Large intestine (tissue), 3 donors: ENCODE results near the gene ZMYM2. TPM values are rescaled to one million over a fixed set of nuclear protein-coding genes. Genes with fewer than 3 reads are reported as not detected.

ENCODE experiments used
- DNase-seq, 2 donors: peaks; one replicate each; pipeline versions ENCODE4 v3.0.0 to v3.0.0-alpha.2; 2013
- H3K27ac ChIP-seq: one replicate; pipeline ENCODE4 v1.5.1; 2013; ENCODE audit warnings: low read length
- H3K27me3 ChIP-seq: 2 replicates; pipeline ENCODE4 v1.6.1; 2013; ENCODE audit warnings: low read length; ENCODE audit not compliant: control insufficient read depth, insufficient read depth
- H3K36me3 ChIP-seq: 2 replicates; pipeline ENCODE4 v1.6.1; 2013; ENCODE audit warnings: low read length; ENCODE audit not compliant: control insufficient read depth, insufficient read depth
- H3K4me1 ChIP-seq: one replicate; pipeline ENCODE4 v1.6.1; 2013; ENCODE audit warnings: low read length; ENCODE audit not compliant: control insufficient read depth, insufficient read depth
- H3K4me3 ChIP-seq: one replicate; pipeline ENCODE4 v1.5.1; 2013; ENCODE audit warnings: low read length
- H3K9me3 ChIP-seq: one replicate; pipeline ENCODE4 v1.6.1; 2013; ENCODE audit warnings: mild to moderate bottlenecking, low read depth, low read length, moderate library complexity; ENCODE audit not compliant: control insufficient read depth
- WGBS: methylation state at CpG from one replicate; pipeline ENCODE4 v1.1.5; 2013; ENCODE audit warnings: low lambda C conversion rate; ENCODE audit not compliant: insufficient coverage; 5-methylcytosine and 5-hydroxymethylcytosine counted together
- polyA plus RNA-seq: library from polyadenylated mRNA; unstranded; fragments of 120-200 nt; gene quantifications from one replicate; pipeline ENCODE4 v1.2.1, GENCODE V29; 2013

Gene ZMYM2
- polyA plus RNA-seq, 1 donor, result 53.4 TPM

- Histone ChIP-seq H3K36me3 (no peaks in the 10 kb centered on the region), H3K9me3 (no peaks in the 10 kb centered on the region), H3K27me3 (peaks cover 19% of the 10 kb centered on the region), H3K27ac (no peak overlapping the region), H3K4me3 (no peak overlapping the region), H3K4me1 (peaks cover 16% of the 10 kb centered on the region)
- WGBS, result no CpG with 5 or more reads among the region's 1 CpG
- no peak for DNase-seq
Measured at GRCh38 chr13:20124303-20124702, 165.8 kb downstream of the ZMYM2 start.

GRCh38 chr13:20125129-20125782, 166.7 kb downstream of the ZMYM2 start:
- 8% methylated on average over 2 of the region's 4 CpGs for WGBS
- DNase-seq, result peak; percentile 48 to 77
- no peak overlapping the region for H3K27ac ChIP-seq
- no peaks in the 10 kb centered on the region for H3K36me3 ChIP-seq
- no peaks in the 10 kb centered on the region for H3K9me3 ChIP-seq
- peaks cover 7% of the 10 kb centered on the region for H3K4me1 ChIP-seq
- H3K4me3 ChIP-seq, result no peak overlapping the region
- H3K27me3 ChIP-seq, result peaks cover 24% of the 10 kb centered on the region

- H3K36me3 ChIP-seq, result no peaks in the 10 kb centered on the region
- peaks cover 24% of the 10 kb centered on the region for H3K27me3 ChIP-seq
- no CpG with 5 or more reads among the region's 4 CpGs for WGBS
- H3K9me3 ChIP-seq, result no peaks in the 10 kb centered on the region
- H3K4me3 ChIP-seq, result no peak overlapping the region
- peaks cover 5% of the 10 kb centered on the region for H3K4me1 ChIP-seq
- no peak for DNase-seq
- H3K27ac ChIP-seq, result no peak overlapping the region
Measured at GRCh38 chr13:20125783-20126165, 167.2 kb downstream of the ZMYM2 start.

DNA sequence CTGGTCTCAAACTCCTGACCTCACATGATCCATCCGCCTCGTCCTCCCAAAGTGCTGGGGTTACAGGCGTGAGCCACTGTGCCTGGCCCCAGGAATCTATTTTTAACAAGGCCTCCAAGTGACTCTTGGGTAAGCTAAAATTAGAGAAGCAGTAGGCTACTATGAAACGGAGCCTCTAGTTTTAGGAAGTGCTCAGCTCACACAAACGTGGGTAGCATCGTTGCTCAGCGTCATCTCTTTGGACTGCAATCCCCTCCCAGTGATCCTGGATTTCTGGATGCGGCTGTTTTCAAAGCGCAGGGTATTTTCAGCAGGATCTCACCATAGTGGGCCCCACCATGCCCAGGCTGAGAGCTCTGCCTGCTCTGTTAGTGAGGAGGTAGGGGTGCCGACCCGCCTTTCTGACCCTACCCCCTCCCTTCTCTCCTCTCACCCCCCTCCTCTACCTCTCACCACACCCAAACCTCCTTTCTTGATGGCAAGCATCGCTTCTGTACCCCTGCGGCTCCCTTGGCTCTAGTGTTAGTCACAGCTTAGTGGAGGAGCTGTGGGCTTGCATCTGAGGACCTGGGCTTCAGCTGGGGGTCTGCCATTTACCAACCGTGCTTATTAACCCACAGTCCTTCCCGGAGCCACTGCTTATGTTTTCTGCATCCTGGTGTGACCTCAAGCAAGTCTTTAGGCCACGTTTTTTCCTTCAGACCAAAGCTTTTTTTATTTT, 168.2 kb downstream of the ZMYM2 start:
- no peak overlapping the region for H3K4me3 ChIP-seq
- no peak for DNase-seq
- H3K4me1 ChIP-seq, result peaks cover 5% of the 10 kb centered on the region
- 76% methylated on average over 3 of the region's 16 CpGs for WGBS
- H3K36me3 ChIP-seq, result no peaks in the 10 kb centered on the region
- no peak overlapping the region for H3K27ac ChIP-seq
- H3K9me3 ChIP-seq, result no peaks in the 10 kb centered on the region
- peaks cover 31% of the 10 kb centered on the region for H3K27me3 ChIP-seq

DNA sequence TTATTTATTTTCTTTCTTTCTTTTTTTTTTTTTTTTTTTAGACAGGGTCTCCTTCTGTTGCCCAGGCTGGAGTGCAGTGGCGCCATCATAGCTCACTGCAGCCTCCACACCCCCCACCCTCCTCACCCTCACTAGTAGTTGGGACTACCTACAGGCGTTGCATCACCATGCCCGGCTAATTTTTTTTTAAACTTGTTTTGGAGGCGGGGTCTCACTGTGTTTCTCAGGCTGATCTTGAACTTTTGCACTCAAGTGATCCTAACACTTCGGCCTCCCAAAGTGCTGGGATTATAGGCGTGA, 168.7 kb downstream of the ZMYM2 start:
- H3K36me3 ChIP-seq, result no peaks in the 10 kb centered on the region
- DNase-seq, result no peak
- WGBS, result 0% methylated on average over 1 of the region's 6 CpGs
- peaks cover 5% of the 10 kb centered on the region for H3K4me1 ChIP-seq
- H3K27me3 ChIP-seq, result peaks cover 36% of the 10 kb centered on the region
- H3K4me3 ChIP-seq, result peak overlapping the region; percentile 57
- H3K9me3 ChIP-seq, result no peaks in the 10 kb centered on the region
- peak overlapping the region; percentile 55 for H3K27ac ChIP-seq

DNA sequence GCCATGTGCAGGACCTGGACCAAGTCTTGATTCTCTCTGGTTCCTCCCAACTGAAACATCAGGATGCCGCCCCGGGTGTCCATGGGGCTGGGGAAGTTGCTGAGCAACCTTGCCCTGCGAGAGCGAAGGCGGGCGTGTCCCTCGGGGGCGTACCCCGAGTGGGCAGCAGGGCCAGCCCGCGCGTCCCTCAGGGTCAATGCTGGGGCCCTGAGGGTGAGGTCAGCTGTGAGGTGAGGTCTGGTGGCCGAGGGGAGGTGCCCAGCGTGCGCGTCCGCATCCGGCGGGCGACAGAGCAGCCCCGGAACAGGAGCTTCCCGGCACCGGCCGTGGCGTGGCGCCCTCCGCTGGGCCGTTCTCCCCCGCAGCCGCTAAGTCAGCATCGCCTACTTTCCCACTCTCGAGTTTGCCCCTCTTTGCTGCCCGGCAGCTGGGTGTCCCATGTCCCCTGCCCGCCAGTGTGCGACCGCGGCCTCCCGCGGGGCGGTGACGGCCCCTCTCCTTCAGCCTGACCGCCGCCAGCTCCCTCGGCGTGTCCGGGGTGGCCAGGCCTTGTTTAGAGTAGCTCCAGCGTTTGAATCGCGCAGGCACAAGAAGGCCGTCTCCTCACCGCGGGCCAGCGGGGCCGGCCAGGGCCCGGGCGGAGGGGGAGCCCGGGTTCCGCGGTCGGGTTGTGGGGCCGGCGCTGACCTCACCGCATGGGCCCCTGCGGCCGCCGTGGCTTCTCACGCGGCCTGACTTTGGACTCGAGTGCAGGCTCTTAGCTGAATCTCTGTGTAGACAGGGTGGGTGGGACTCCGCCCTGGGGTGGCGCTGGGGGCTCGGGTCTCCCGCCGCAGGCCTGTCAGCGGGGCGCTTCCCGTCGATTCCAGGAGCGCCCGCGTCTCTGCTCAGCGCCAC, 169.3 kb downstream of the ZMYM2 start:
- no CpG with 5 or more reads among the region's 82 CpGs for WGBS
- DNase-seq, result peak; percentile 48 to 79
- peaks cover 38% of the 10 kb centered on the region for H3K27me3 ChIP-seq

GRCh38 chr13:20128459-20128931, 170.0 kb downstream of the ZMYM2 start:
- H3K9me3 ChIP-seq, result no peaks in the 10 kb centered on the region
- H3K27ac ChIP-seq, result no peak overlapping the region
- peak overlapping the region; percentile 57 for H3K4me3 ChIP-seq
- no peaks in the 10 kb centered on the region for H3K36me3 ChIP-seq
- no CpG with 5 or more reads among the region's 28 CpGs for whole genome bisulfite sequencing
- peaks cover 5% of the 10 kb centered on the region for H3K4me1 ChIP-seq
- peaks cover 38% of the 10 kb centered on the region for H3K27me3 ChIP-seq
- peak in 1 of 2 donors; percentile 48 for DNase-seq

More for the DNA sequence above, 169.3 kb downstream of the ZMYM2 start:
- peak overlapping the region; percentile 57 for H3K4me3 ChIP-seq
- H3K36me3 ChIP-seq, result no peaks in the 10 kb centered on the region
- peak overlapping the region; percentile 55 for H3K27ac ChIP-seq
- H3K9me3 ChIP-seq, result no peaks in the 10 kb centered on the region
- peaks cover 5% of the 10 kb centered on the region for H3K4me1 ChIP-seq

DNA sequence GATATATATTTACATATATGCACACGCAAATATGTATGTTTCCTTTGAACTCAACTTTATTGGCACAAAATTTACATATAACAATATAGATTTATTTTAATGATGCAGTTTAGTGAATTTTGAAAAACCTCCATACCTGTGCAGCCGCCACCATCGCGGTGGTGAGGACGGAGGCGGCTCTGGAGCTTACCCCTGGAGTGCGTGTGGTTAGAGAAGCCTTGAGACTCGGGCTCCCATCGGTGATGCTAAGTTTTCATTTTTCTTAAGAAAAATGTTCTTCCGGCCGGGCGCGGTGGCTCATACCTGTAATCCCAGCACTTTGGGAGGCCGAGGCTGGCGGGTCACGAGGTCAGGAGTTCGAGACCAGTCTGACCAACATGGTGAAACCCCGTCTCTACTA, 170.5 kb downstream of the ZMYM2 start:
- Histone ChIP-seq H3K27me3 (peaks cover 40% of the 10 kb centered on the region), H3K4me3 (peak overlapping the region; percentile 57), H3K27ac (no peak overlapping the region), H3K9me3 (no peaks in the 10 kb centered on the region), H3K4me1 (peaks cover 5% of the 10 kb centered on the region), H3K36me3 (no peaks in the 10 kb centered on the region)
- no peak for DNase-seq
- WGBS, result no CpG with 5 or more reads among the region's 18 CpGs

DNA sequence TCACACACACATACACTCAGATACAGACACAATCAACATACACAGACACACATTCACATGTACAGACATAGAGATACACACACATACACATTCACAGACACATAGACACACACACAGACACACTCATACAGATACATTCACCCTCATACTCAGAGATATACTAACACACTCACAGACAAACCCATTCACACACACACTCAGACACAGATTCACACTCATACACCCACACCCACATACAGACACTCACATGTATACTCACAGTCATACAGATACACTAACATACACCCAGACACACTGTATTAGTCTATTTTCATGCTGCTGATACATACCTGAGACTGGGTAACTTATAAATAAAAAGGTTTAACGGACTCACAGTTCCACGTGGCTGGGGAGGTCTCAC, 171.5 kb downstream of the ZMYM2 start:
- no CpG with 5 or more reads among the region's 2 CpGs for WGBS
- no peak for DNase-seq
- H3K4me3 ChIP-seq, result no peak overlapping the region
- no peaks in the 10 kb centered on the region for H3K36me3 ChIP-seq
- H3K9me3 ChIP-seq, result no peaks in the 10 kb centered on the region
- H3K27ac ChIP-seq, result no peak overlapping the region
- H3K27me3 ChIP-seq, result peaks cover 40% of the 10 kb centered on the region
- peaks cover 5% of the 10 kb centered on the region for H3K4me1 ChIP-seq

GRCh38 chr13:20130652-20131051, 172.1 kb downstream of the ZMYM2 start:
- H3K4me3 ChIP-seq, result no peak overlapping the region
- peaks cover 2% of the 10 kb centered on the region for H3K4me1 ChIP-seq
- H3K36me3 ChIP-seq, result no peaks in the 10 kb centered on the region
- 100% methylated on average over 1 of the region's 2 CpGs for WGBS
- peaks cover 40% of the 10 kb centered on the region for H3K27me3 ChIP-seq
- no peak overlapping the region for H3K27ac ChIP-seq
- no peaks in the 10 kb centered on the region for H3K9me3 ChIP-seq
- no peak for DNase-seq
